ENCODE measurements around the gene NRROS.

- TF ChIP-seq CTCF (IDR thresholded peaks at IDR 0.05; ENCODE audit: low read length): no peak
- TF ChIP-seq EZH2 (optimal IDR thresholded peaks at IDR 0.05; ENCODE audit: low read depth, low read length): no peak
- no peak for TF ChIP-seq EZH2phosphoT487 (IDR thresholded peaks at IDR 0.05; ENCODE audit: low read length)
Observed at GRCh38 chr3:196662711-196663571, 23.4 kb downstream of the NRROS start.

Measured in MM.1S (cell line).